ENCODE results near the gene EML6. TPM values are rescaled to one million over a fixed set of nuclear protein-coding genes. Genes with fewer than 3 reads are reported as not detected.

Gene EML6
- total and polyA plus RNA-seq, 2 donors (not counting 1 experiment from before 2014, with no cell fraction given), result 0.34 to 1.3 TPM

DNA sequence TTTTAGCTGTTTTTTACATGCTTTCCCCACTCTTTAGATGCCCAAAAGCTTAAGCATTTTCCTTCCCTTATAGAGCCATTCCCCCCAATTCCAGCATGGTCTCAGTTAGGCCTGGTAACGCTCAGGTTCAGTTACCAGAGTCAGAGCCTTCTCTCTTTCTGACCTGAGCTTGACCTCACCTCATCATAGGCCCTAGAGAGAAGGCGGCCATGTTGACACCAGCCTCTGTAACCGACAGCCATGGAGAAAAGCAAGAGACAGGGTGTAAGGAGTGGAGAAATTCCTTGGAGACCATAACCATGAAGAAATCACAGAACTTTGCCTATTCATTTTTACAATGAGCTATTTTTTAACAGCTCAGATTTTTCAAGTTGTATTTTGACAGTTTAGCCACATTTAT is 227.3 kb downstream of the EML6 start:
- Histone ChIP-seq H4K20me1 (ENCODE audit: control insufficient read depth, extremely low read depth, insufficient read depth, low read length) (no peaks in the 10 kb centered on the region), H3K27ac (ENCODE audit: insufficient read depth, low read length) (no peak overlapping the region), H2AFZ (ENCODE audit: low read length) (no peak overlapping the region), H3K4me1 (ENCODE audit: control insufficient read depth, extremely low read depth, insufficient read depth, low read length) (peaks cover 4% of the 10 kb centered on the region), H3K9me3 (ENCODE audit: control insufficient read depth, insufficient read depth, low read depth, low read length) (no peaks in the 10 kb centered on the region), H3K27me3 (ENCODE audit: control insufficient read depth, insufficient read depth, low read length) (no peaks in the 10 kb centered on the region), H3K79me2 (ENCODE audit: control insufficient read depth, insufficient read depth, low read length) (no peaks in the 10 kb centered on the region), H3K9ac (ENCODE audit: insufficient read depth, low read length) (no peak overlapping the region), H3K36me3 (ENCODE audit: control insufficient read depth, insufficient read depth, low read length) (no peaks in the 10 kb centered on the region), H3K4me3 (replicated peaks in 1 of 4; ENCODE audit: control extremely low read depth in 1 of 4, insufficient read depth in 1 of 4, low read depth in 3 of 4, low read length in 4 of 4) (no peak overlapping the region), H3K4me2 (ENCODE audit: extremely low read depth, insufficient read depth, low read length) (no peak overlapping the region)
- DNase-seq (ENCODE audit: low read depth in 2 of 2), result no peak
- TF ChIP-seq CTCF (conservative IDR thresholded peaks at IDR 0.05 in 1 of 2, IDR thresholded peaks at IDR 0.05 in 1 of 2; ENCODE audit: low read depth in 1 of 2, low read length in 2 of 2), result no peak
- no peak for TF ChIP-seq EZH2 (IDR thresholded peaks at IDR 0.05; ENCODE audit: low read length, missing control alignments)

DNA sequence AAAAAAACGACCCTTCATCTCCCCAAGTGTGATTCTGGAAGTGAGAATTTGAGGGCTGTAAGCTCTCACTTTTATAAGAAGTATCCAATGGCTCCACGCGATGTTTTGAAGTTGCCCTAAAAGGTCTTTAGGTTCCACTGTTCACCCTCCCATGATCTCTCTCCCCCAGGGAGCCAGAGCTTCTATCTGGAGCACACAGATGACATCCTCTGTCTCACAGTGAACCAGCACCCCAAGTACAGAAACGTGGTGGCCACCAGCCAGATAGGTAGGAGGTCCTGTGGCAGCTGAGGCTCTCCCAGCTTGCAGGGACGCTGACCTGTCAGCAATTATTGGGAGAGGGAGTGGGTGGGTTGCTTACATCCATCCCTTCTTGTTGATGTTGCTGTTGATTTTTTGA is 229.0 kb downstream of the EML6 start:
- no peak overlapping the region for H2AFZ ChIP-seq (ENCODE audit: low read length)
- no peaks in the 10 kb centered on the region for H3K9me3 ChIP-seq (ENCODE audit: control insufficient read depth, insufficient read depth, low read depth, low read length)
- no peak overlapping the region for H3K27ac ChIP-seq (ENCODE audit: insufficient read depth, low read length)
- TF ChIP-seq EZH2 (IDR thresholded peaks at IDR 0.05; ENCODE audit: low read length, missing control alignments) (no peak), CTCF (conservative IDR thresholded peaks at IDR 0.05 in 1 of 2, IDR thresholded peaks at IDR 0.05 in 1 of 2; ENCODE audit: low read depth in 1 of 2, low read length in 2 of 2) (no peak)
- H3K79me2 ChIP-seq (ENCODE audit: control insufficient read depth, insufficient read depth, low read length), result no peaks in the 10 kb centered on the region
- H3K4me2 ChIP-seq (ENCODE audit: extremely low read depth, insufficient read depth, low read length), result no peak overlapping the region
- no peaks in the 10 kb centered on the region for H4K20me1 ChIP-seq (ENCODE audit: control insufficient read depth, extremely low read depth, insufficient read depth, low read length)
- H3K9ac ChIP-seq (ENCODE audit: insufficient read depth, low read length), result no peak overlapping the region
- no peak overlapping the region for H3K4me3 ChIP-seq (replicated peaks in 1 of 4; ENCODE audit: control extremely low read depth in 1 of 4, insufficient read depth in 1 of 4, low read depth in 3 of 4, low read length in 4 of 4)
- no peaks in the 10 kb centered on the region for H3K36me3 ChIP-seq (ENCODE audit: control insufficient read depth, insufficient read depth, low read length)
- H3K27me3 ChIP-seq (ENCODE audit: control insufficient read depth, insufficient read depth, low read length), result no peaks in the 10 kb centered on the region
- H3K4me1 ChIP-seq (ENCODE audit: control insufficient read depth, extremely low read depth, insufficient read depth, low read length), result peaks cover 4% of the 10 kb centered on the region
- no peak for DNase-seq (ENCODE audit: low read depth in 2 of 2)

DNA sequence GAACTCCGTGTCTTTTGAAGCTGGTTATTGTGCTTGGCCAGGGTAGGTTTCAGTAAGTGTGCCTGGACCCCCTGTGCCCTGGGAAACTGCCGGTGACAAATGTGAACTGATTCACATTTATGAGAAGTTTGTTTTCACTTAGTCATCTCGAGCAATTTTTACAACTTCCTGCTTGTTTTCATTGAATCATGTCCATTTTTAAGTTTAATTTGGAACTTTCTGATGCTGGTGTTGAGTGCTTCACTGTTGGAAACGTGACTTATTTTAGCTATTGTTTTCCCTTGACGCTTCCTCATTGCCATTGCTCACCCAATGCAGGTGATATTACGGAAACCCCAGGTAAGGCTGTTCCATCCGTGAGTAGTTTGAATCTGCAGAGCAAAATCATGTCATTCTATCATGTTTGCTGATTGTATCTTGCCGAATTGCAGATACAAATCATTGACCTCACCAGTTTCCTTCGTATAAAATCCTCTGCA is 229.6 kb downstream of the EML6 start:
- Histone ChIP-seq H3K27ac (ENCODE audit: insufficient read depth, low read length) (no peak overlapping the region), H3K79me2 (ENCODE audit: control insufficient read depth, insufficient read depth, low read length) (no peaks in the 10 kb centered on the region), H3K4me2 (ENCODE audit: extremely low read depth, insufficient read depth, low read length) (no peak overlapping the region), H3K4me3 (replicated peaks in 1 of 4; ENCODE audit: control extremely low read depth in 1 of 4, insufficient read depth in 1 of 4, low read depth in 3 of 4, low read length in 4 of 4) (no peak overlapping the region), H3K36me3 (ENCODE audit: control insufficient read depth, insufficient read depth, low read length) (no peaks in the 10 kb centered on the region), H4K20me1 (ENCODE audit: control insufficient read depth, extremely low read depth, insufficient read depth, low read length) (no peaks in the 10 kb centered on the region), H3K4me1 (ENCODE audit: control insufficient read depth, extremely low read depth, insufficient read depth, low read length) (peaks cover 4% of the 10 kb centered on the region), H3K9me3 (ENCODE audit: control insufficient read depth, insufficient read depth, low read depth, low read length) (no peaks in the 10 kb centered on the region), H3K9ac (ENCODE audit: insufficient read depth, low read length) (no peak overlapping the region), H2AFZ (ENCODE audit: low read length) (no peak overlapping the region), H3K27me3 (ENCODE audit: control insufficient read depth, insufficient read depth, low read length) (no peaks in the 10 kb centered on the region)
- peak in 1 of 2 donors; percentile 12 for DNase-seq (ENCODE audit: low read depth in 2 of 2)
- TF ChIP-seq EZH2 (IDR thresholded peaks at IDR 0.05; ENCODE audit: low read length, missing control alignments) (no peak), CTCF (conservative IDR thresholded peaks at IDR 0.05 in 1 of 2, IDR thresholded peaks at IDR 0.05 in 1 of 2; ENCODE audit: low read depth in 1 of 2, low read length in 2 of 2) (no peak)

All from fibroblast of lung (primary cell).